Activated naive CD4-positive, alpha-beta T cell treated with anti-CD3 and anti-CD28 coated beads, Interleukin-2, amount 10 ng/mL, durations not matched to agents 7 days and 5 days (primary cell): ENCODE measurements around the gene DPF3.

Experiments used
- CTCF ChIA-PET: fragments of 350-600 bp; sonication (Branson Sonifier 250); formaldehyde crosslinking; loops from one replicate; lab custom pipeline; 2021; ENCODE audit warnings: antibody characterized with exemption; lab: Charles Lee
- DNase-seq: peaks from one replicate; pipeline ENCODE4 v3.0.0-alpha.2; 2020
- H3K27ac Mint-ChIP-seq: one replicate; pipeline ENCODE4 v1.8.0; 2021; ENCODE audit warnings: mild to moderate bottlenecking, moderate library complexity, mixed read lengths
- H3K27me3 Mint-ChIP-seq: one replicate; pipeline ENCODE4 v1.8.0; 2021; ENCODE audit warnings: mild to moderate bottlenecking, mixed read lengths
- H3K36me3 Mint-ChIP-seq: one replicate; pipeline ENCODE4 v1.8.0; 2021; ENCODE audit warnings: mixed read lengths
- H3K4me1 Mint-ChIP-seq: one replicate; pipeline ENCODE4 v1.8.0; 2021; ENCODE audit warnings: mixed read lengths
- H3K4me3 Mint-ChIP-seq: one replicate; pipeline ENCODE4 v1.8.0; 2021; ENCODE audit warnings: mild to moderate bottlenecking, moderate library complexity, mixed read lengths
- H3K9me3 Mint-ChIP-seq: one replicate; pipeline ENCODE4 v1.8.0; 2021; ENCODE audit warnings: mixed read lengths

The DPF3 gene

DNA sequence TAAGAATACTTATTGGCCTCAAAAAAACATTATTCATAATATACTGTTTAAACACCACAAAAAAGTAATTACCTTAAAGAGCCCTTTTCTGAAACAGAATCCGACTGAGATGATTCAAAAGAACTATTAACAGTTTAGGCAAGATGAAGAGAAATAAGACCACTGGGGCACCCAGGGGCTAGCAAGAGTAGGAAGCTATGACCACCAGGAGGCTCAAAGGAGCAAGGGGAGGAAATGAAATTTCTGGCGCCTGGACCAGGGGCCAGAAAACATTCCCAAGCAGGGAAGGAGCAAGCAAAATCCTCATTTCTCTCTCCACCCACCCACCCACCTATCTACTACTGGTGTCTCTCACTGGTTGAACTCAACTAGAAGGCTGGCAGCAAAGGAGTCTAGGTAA is 26.1 kb upstream of the DPF3 start:
- no peak for DNase-seq
- Mint-ChIP-seq H3K4me3 (no peak overlapping the region), H3K27ac (no peak overlapping the region), H3K9me3 (no peaks in the 10 kb centered on the region), H3K27me3 (peaks cover 63% of the 10 kb centered on the region), H3K4me1 (no peaks in the 10 kb centered on the region), H3K36me3 (no peaks in the 10 kb centered on the region)
- CTCF ChIA-PET = interaction anchor here (1.6 kb wide), 1 partner anchor 16 kb away, joined by 3 read pairs; no protein-coding TSS in a partner anchor

DNA sequence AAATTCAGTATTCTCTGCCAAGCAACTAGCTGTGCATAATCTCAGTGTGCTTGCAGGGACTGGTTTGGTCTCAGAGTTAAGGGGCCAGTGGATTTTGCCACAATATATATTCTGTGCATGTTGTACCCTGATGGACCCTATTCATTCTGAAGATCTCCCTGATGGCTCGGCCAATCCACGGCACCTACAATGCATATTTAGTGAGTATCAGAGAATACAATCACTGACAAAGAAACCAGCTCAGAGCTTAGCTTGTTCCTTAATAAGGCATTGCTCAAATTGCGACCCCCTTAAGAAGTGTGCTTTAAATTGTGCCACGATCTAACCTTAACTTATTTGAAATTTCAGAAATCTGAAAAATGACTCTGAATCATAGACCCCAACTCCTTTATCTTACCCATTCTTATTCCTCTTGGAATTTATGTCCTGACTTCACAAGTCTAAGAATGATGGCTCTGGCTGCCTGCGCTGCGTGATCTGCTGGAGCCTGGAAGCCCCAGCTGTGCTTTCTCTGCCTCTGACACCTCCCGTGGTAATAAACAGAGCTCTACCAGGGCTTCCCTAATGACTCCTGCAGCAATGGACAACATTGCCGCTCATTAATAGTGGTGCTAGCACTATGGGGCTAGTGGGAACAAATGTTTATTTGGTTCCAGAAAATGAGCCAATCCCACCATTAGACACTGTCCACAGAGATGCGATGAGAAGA is 23.3 kb upstream of the DPF3 start:
- H3K4me3 Mint-ChIP-seq = no peak overlapping the region
- peaks cover 2% of the 10 kb centered on the region for H3K4me1 Mint-ChIP-seq
- peaks cover 65% of the 10 kb centered on the region for H3K27me3 Mint-ChIP-seq
- no peaks in the 10 kb centered on the region for H3K9me3 Mint-ChIP-seq
- H3K27ac Mint-ChIP-seq = no peak overlapping the region
- H3K36me3 Mint-ChIP-seq = no peaks in the 10 kb centered on the region
- no peak for DNase-seq
- CTCF ChIA-PET = interaction anchor here (0.9 to 1.2 kb wide), 2 partner anchors 12 to 14 kb away, joined by 3 to 4 read pairs; no protein-coding TSS in a partner anchor

DNA sequence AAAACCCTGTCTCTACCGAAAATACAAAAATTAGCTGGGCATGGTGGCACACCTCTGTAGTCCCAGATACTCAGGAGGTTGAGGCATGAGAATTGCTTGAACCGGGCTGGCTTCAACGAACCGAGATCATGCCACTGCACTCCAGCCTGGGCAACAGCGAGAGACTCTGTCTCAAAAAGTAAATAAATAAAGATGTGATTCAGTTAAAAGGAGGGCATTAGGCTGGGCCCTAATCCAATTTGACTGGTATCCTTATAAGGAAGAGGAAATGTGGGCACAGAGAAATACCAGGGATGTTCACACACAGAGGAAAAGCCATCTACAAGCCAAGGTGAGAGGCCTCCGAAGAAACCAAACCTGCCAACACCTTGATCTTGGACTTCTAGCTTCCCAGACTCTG is 22.3 kb upstream of the DPF3 start:
- CTCF ChIA-PET = no interaction called here

DNA sequence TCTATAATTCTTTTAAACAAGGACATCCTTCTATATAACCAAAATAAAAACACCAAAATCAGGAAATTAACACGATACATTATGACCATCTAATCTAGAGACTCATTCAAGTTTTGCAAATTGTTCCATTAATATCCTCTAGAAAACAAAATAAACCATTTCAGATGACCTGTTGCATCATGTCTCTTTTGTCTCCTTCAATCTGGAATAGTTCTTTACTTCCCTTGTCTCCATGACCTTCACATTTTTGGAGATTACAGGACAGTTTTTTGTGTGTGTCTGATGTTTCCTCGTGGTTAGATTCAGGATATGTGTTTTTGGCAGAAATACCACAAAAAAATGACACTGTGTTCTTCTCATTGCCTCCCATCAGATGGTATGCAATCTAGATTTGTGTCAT is 19.9 kb upstream of the DPF3 start:
- Mint-ChIP-seq H3K4me3 (no peak overlapping the region), H3K27me3 (peaks cover 52% of the 10 kb centered on the region), H3K9me3 (no peaks in the 10 kb centered on the region), H3K4me1 (peaks cover 2% of the 10 kb centered on the region), H3K27ac (no peak overlapping the region), H3K36me3 (no peaks in the 10 kb centered on the region)
- DNase-seq = no peak
- CTCF ChIA-PET = interaction anchor here (1.3 kb wide), 1 partner anchor 9 kb away, joined by 3 read pairs; no protein-coding TSS in a partner anchor

More for the DNA sequence above, 22.3 kb upstream of the DPF3 start:
- H3K4me3 Mint-ChIP-seq = no peak overlapping the region
- no peak overlapping the region for H3K27ac Mint-ChIP-seq
- H3K27me3 Mint-ChIP-seq = peaks cover 63% of the 10 kb centered on the region
- no peak for DNase-seq
- no peaks in the 10 kb centered on the region for H3K36me3 Mint-ChIP-seq
- H3K4me1 Mint-ChIP-seq = peaks cover 2% of the 10 kb centered on the region
- H3K9me3 Mint-ChIP-seq = no peaks in the 10 kb centered on the region

DNA sequence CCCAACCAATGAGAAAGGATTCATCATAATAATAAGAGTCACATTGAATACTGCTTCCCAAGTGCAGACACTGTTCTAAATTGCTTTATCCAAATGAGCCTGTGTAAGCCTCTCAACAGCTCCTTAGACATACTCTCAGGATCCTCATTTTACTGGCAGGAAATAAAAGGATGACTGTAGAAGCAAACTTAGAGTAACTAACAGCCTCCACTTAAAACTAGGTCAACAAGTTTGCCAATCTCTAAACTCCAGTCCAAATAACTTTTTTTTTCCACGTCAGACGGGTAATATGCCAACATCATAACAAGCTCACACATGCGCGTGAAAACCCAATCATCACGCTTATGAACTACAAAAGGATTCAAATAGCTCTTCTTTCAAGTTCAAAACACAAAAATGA is 15.3 kb upstream of the DPF3 start:
- CTCF ChIA-PET = interaction anchor here (1.3 to 2.7 kb wide), 6 partner anchors 12 to 397 kb away, joined by 4 to 12 read pairs (median 7); no protein-coding TSS in a partner anchor
- no peaks in the 10 kb centered on the region for H3K36me3 Mint-ChIP-seq
- H3K9me3 Mint-ChIP-seq = no peaks in the 10 kb centered on the region
- H3K27ac Mint-ChIP-seq = no peak overlapping the region
- DNase-seq = no peak
- no peak overlapping the region for H3K4me3 Mint-ChIP-seq
- H3K27me3 Mint-ChIP-seq = peaks cover 54% of the 10 kb centered on the region
- peaks cover 20% of the 10 kb centered on the region for H3K4me1 Mint-ChIP-seq

DNA sequence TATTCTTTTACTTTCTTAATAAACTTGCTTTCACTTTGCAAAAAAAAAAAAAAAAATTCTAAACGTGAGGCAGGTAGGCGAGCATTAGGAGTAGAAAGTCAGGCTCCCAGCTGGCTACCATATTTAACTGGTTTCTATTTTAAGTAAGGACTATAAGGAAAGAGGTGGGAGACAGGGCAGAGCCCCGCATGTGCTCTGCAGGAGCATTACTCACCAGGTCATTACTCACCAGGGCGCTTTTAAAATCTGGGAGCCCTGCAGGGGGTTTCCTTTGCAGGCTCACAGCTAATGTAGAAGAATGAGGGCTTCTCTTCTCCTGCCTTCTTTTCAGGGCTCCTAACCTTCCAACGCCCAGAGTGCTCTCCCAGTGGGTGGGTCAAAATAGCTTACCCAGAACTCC is 14.0 kb upstream of the DPF3 start:
- CTCF ChIA-PET = interaction anchor here (1.2 to 2.7 kb wide), 3 partner anchors 10 to 391 kb away, joined by 4 to 8 read pairs (median 6); no protein-coding TSS in a partner anchor
- no peaks in the 10 kb centered on the region for H3K9me3 Mint-ChIP-seq
- H3K36me3 Mint-ChIP-seq = no peaks in the 10 kb centered on the region
- no peak for DNase-seq
- H3K27ac Mint-ChIP-seq = no peak overlapping the region
- no peak overlapping the region for H3K4me3 Mint-ChIP-seq
- H3K4me1 Mint-ChIP-seq = peaks cover 19% of the 10 kb centered on the region
- peaks cover 48% of the 10 kb centered on the region for H3K27me3 Mint-ChIP-seq

DNA sequence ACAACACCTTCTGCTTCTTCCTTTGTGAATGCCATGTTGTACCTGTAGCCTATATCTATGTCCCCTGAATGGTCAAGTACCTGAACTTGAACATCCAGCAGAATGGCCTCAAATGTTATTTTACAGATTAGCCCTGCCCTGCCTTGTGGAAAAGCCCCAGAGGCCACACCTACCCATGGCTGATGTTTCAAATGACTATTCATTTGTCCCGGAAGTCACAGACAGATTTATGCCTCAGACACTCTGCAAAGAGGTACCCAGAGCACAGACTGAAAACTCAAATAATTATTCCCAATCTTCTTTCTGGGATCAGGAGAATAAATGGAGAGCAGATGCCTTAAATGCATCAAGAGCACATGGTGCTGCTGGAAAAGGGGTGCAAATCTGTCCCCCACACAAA is 13.0 kb upstream of the DPF3 start:
- no peak overlapping the region for H3K27ac Mint-ChIP-seq
- H3K36me3 Mint-ChIP-seq = no peaks in the 10 kb centered on the region
- no peak overlapping the region for H3K4me3 Mint-ChIP-seq
- CTCF ChIA-PET = interaction anchor here (1.2 to 5.0 kb wide), 3 partner anchors 388 to 391 kb away, joined by 4 to 228 read pairs (median 6); no protein-coding TSS in a partner anchor
- H3K4me1 Mint-ChIP-seq = peaks cover 19% of the 10 kb centered on the region
- H3K27me3 Mint-ChIP-seq = peaks cover 41% of the 10 kb centered on the region
- H3K9me3 Mint-ChIP-seq = no peaks in the 10 kb centered on the region
- no peak for DNase-seq

DNA sequence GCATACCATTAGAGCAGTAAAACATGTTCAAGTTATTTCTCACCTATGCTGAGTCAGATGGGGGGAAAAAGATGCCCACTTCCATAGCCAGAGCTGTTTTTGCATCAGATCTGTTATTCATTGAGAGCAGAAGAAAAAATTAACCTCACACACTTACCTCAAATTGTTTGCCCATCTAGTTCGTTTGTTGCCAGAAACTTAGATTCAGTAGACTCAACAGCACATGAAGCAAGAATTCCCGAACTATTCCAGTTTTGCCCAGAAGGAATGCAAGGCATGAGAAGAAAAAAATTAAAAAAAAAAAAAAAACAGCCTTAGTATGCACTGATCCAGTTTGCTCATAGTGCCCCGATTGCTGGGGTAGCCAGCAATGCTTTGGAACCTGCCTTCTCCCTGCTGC is 12.4 kb upstream of the DPF3 start:
- Mint-ChIP-seq H3K4me3 (no peak overlapping the region), H3K27me3 (peaks cover 44% of the 10 kb centered on the region), H3K9me3 (no peaks in the 10 kb centered on the region), H3K36me3 (no peaks in the 10 kb centered on the region), H3K4me1 (peaks cover 19% of the 10 kb centered on the region), H3K27ac (no peak overlapping the region)
- DNase-seq = no peak
- CTCF ChIA-PET = interaction anchor here (5.0 kb wide), 1 partner anchor 390 kb away, joined by 228 read pairs; no protein-coding TSS in a partner anchor

DNA sequence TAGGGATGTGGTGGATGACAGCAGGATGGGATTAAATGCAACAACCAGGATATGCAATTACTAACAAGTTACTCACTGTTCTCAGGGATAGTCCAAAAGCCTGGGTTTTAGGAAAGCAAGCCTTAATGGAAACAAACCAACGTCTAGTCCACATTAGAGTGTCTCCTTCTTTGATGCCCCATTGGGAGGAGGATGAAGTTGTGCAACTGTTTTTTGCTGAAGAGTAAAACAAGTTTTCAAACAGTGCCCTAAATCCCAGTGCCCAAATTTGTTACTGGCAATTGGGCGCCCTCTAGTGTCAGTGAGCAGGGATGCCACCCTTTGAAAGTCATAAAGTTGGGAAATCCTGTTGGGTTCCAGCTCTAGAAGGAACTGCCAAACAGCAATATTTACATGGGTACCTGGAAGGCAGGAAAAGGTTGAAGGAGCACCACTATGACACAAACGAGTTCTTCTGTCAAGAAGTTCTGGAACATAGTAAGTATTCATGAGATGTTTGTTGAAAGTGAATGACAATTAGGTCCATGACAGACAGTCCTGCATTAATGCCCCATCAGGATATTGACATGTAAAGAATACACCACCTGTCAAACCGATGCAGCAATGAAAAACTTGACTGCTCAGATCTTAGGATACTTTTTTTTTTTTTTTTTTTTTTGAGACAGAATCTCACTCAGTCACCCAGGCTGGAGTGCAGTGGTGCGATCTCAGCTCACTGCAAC is 11.1 kb upstream of the DPF3 start:
- DNase-seq = peak; percentile 75
- peaks cover 19% of the 10 kb centered on the region for H3K4me1 Mint-ChIP-seq
- H3K9me3 Mint-ChIP-seq = no peaks in the 10 kb centered on the region
- H3K36me3 Mint-ChIP-seq = no peaks in the 10 kb centered on the region
- H3K4me3 Mint-ChIP-seq = no peak overlapping the region
- peaks cover 54% of the 10 kb centered on the region for H3K27me3 Mint-ChIP-seq
- no peak overlapping the region for H3K27ac Mint-ChIP-seq
- CTCF ChIA-PET = interaction anchor here (0.7 to 5.0 kb wide), 20 partner anchors 10 to 568 kb away, joined by 3 to 228 read pairs (median 3); partner anchors contain the start of gene DPF3

DNA sequence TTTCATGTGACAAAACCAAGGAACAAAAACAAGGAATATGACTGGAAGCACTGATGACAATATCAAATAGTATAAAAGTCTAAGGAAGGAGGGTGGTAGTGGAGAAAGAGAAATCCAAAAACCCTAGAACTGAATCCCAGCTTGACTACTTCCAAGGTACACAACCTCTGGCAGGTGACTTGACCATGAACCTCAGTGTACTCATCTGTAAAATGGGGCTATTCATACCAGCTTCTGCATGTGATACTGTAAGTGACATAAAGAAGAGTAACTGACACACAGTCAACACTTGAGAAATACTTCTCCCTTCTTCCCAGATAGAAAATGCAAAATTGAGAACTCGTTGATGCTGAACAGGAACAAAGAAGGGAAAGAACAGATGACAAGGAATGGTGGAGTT is 10.3 kb upstream of the DPF3 start:
- Mint-ChIP-seq H3K4me1 (peaks cover 19% of the 10 kb centered on the region), H3K4me3 (no peak overlapping the region), H3K27ac (no peak overlapping the region), H3K9me3 (no peaks in the 10 kb centered on the region), H3K27me3 (peaks cover 52% of the 10 kb centered on the region), H3K36me3 (no peaks in the 10 kb centered on the region)
- CTCF ChIA-PET = interaction anchor here (0.6 to 5.0 kb wide), 15 partner anchors 10 to 568 kb away, joined by 3 to 228 read pairs (median 4); partner anchors contain the start of gene DPF3
- DNase-seq = no peak

DNA sequence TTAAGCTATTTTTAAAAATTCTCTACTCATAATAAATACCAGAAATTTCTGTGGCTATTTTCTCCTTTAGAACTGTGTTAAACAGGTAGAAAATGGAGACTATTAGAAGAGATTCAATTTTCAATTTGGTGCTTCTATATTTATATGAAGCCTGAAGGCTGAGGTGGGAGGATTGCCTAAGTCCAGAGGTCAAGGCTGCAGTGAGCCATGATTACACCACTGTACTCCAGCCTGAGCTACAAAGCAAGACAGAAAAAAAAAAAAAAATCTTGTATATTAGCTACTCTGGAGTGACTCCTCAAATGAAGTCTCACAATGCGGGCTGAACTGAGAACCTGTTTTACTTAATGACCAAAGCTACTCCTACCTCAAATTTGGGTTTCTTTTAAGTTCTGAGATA is 9.8 kb upstream of the DPF3 start:
- Mint-ChIP-seq H3K27ac (no peak overlapping the region), H3K4me1 (peaks cover 19% of the 10 kb centered on the region), H3K9me3 (no peaks in the 10 kb centered on the region), H3K4me3 (no peak overlapping the region), H3K36me3 (no peaks in the 10 kb centered on the region), H3K27me3 (peaks cover 51% of the 10 kb centered on the region)
- DNase-seq = no peak
- CTCF ChIA-PET = interaction anchor here (0.6 to 5.0 kb wide), 12 partner anchors 10 to 569 kb away, joined by 3 to 228 read pairs (median 4); partner anchors contain the start of gene DPF3

DNA sequence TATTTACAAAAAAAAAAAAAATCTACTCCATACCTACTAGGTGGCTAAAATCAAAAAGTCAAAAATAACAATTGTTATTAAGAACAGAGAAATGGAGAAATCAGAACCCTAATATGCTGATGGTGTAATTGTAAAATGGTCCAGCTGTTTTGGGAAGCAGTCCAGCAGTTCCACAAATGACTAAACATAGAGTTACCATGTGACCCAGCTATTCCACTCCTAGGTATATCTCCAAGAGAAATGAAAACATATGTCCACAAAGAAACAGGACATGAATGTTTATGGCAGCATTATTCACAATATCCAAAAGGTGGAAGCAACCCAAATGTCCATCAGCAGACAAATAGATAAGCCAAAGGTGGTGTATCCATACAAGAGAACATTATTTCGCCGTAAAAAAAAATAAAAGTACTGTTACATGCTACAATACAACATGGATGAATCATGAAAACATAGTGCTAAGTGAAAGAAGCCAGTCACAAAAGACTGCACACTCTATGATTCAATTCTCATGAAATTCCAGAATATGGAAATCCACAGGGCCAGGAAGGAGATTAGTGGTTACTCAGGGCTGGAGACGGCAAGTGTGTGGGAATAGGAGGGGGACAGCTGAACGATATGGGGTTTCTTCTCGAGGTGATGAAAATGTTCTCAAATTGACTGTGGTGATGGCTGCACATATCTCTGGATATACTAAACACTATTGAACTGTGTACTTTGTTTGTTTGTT is 9.1 kb upstream of the DPF3 start:
- Mint-ChIP-seq H3K36me3 (no peaks in the 10 kb centered on the region), H3K4me1 (peaks cover 19% of the 10 kb centered on the region), H3K27me3 (peaks cover 51% of the 10 kb centered on the region), H3K4me3 (no peak overlapping the region), H3K27ac (no peak overlapping the region), H3K9me3 (no peaks in the 10 kb centered on the region)
- CTCF ChIA-PET = interaction anchor here (1.0 to 5.0 kb wide), 8 partner anchors 9 to 387 kb away, joined by 3 to 228 read pairs (median 4); partner anchors contain the start of gene DPF3
- DNase-seq = no peak

DNA sequence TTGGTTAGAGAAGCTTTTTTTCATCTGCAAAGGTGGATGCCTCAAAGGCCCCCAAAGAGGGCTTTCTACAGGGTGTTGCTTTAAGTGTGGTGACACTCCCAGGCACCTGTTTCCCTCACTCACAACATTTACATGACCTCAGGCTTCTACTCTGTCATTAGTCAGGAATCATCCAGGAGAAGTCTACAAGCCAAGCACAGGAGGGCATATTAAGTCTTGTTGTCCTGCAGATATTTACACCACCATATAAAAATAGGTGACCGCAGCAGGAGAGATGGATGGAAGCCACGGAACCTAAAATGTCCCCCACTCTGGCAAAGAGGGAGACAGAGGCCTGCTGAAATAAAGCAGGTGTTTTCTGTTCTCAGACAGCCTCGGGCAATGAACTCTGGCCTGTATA is 7.5 kb upstream of the DPF3 start:
- peaks cover 12% of the 10 kb centered on the region for H3K4me1 Mint-ChIP-seq
- no peak overlapping the region for H3K4me3 Mint-ChIP-seq
- H3K27ac Mint-ChIP-seq = no peak overlapping the region
- H3K9me3 Mint-ChIP-seq = no peaks in the 10 kb centered on the region
- no peaks in the 10 kb centered on the region for H3K36me3 Mint-ChIP-seq
- DNase-seq = no peak
- CTCF ChIA-PET = interaction anchor here (5.7 kb wide), 1 partner anchor 385 kb away, joined by 33 read pairs; no protein-coding TSS in a partner anchor
- H3K27me3 Mint-ChIP-seq = peaks cover 47% of the 10 kb centered on the region
